Measurements from ENCODE around the gene TMEM187. TPM values are rescaled to one million over a fixed set of nuclear protein-coding genes. Genes with fewer than 3 reads are reported as not detected.

Gene TMEM187
- total RNA-seq, 1 donor from 2014 or later, result 2.4 TPM

DNA sequence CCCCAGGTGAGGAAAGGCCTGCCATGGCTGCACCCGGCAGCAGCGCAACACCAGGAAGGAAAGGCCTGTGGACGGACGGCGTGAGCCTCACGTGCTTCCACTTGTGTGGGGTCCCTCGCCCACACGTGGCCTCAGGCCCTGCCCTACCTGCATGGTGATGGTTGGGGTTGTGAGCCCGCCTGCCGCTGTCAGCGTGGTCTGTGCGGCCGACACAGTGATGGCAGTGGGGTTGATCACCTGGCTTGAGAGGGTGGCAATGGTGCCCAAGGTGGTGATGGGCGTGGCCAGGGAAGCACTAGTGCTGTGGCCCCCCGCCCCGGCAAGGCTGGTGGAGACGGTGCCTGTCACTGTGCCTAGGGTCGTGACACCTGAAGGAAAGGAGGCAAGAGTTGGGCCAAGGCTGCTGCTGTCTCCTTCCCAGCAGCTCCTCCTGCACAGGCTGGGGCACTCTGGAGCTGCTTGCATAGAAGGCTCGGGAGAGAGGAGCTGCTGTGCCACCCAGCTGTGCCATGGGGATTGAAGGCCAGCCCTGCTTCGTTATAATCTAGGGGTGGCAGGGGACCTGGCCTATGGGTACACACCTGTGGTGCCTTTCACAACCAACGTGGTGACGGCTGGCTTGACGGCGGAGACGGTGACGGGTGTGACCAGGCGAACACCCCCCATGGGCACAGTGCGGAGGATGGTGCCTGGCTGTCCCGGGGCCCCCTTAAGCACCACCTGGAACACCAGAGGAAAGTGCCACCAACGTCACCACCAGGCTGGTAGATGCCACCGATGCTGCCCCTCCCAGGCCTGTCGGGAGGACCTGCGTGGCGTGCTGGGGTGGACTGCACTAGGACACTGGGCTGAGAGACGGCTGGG is 16.3 kb upstream of the TMEM187 start:
- Histone ChIP-seq H2AFZ (replicated peaks) (no peak overlapping the region), H4K20me1 (ENCODE audit: low read depth) (peaks cover 6% of the 10 kb centered on the region), H3K27me3 (no peaks in the 10 kb centered on the region), H3K4me2 (no peak overlapping the region), H3K4me3 (no peak overlapping the region), H3K27ac (no peak overlapping the region), H3K9ac (no peak overlapping the region), H3K9me3 (ENCODE audit: low read depth) (no peaks in the 10 kb centered on the region), H3K4me1 (no peaks in the 10 kb centered on the region), H3K79me2 (ENCODE audit: low read depth) (peaks cover 11% of the 10 kb centered on the region), H3K36me3 (no peaks in the 10 kb centered on the region), H3F3A (ENCODE audit: low read depth) (peaks cover 6% of the 10 kb centered on the region)
- Mint-ChIP-seq H3K4me1 (peaks cover 6% of the 10 kb centered on the region), H3K9me3 (no peaks in the 10 kb centered on the region), H3K27ac (no peak overlapping the region), H3K4me3 (no peak overlapping the region), H3K27me3 (ENCODE audit: insufficient read depth, low read depth) (no peaks in the 10 kb centered on the region), H3K36me3 (peaks cover 39% of the 10 kb centered on the region)
- DNase-seq (ENCODE audit: low spot score), result no peak
- TF ChIP-seq CTCF (IDR thresholded peaks at IDR 0.05) (no peak), EZH2phosphoT487 (IDR thresholded peaks at IDR 0.05) (no peak), EZH2 (IDR thresholded peaks at IDR 0.05) (no peak)

- H3K27ac Mint-ChIP-seq, result no peak overlapping the region
- DNase-seq (ENCODE audit: low spot score), result no peak
- H4K20me1 ChIP-seq (ENCODE audit: low read depth), result peaks cover 6% of the 10 kb centered on the region
- H3K27me3 Mint-ChIP-seq (ENCODE audit: insufficient read depth, low read depth), result no peaks in the 10 kb centered on the region
- no peaks in the 10 kb centered on the region for H3K9me3 ChIP-seq (ENCODE audit: low read depth)
- no peak overlapping the region for H3K4me2 ChIP-seq
- H3F3A ChIP-seq (ENCODE audit: low read depth), result peaks cover 6% of the 10 kb centered on the region
- H3K9me3 Mint-ChIP-seq, result no peaks in the 10 kb centered on the region
- no peak overlapping the region for H2AFZ ChIP-seq (replicated peaks)
- no peak overlapping the region for H3K4me3 ChIP-seq
- H3K79me2 ChIP-seq (ENCODE audit: low read depth), result peaks cover 11% of the 10 kb centered on the region
- no peaks in the 10 kb centered on the region for H3K36me3 ChIP-seq
- H3K27ac ChIP-seq, result no peak overlapping the region
- no peaks in the 10 kb centered on the region for H3K4me1 ChIP-seq
- no peak overlapping the region for H3K4me3 Mint-ChIP-seq
- peaks cover 6% of the 10 kb centered on the region for H3K4me1 Mint-ChIP-seq
- H3K9ac ChIP-seq, result no peak overlapping the region
- no peak for TF ChIP-seq EZH2phosphoT487 (IDR thresholded peaks at IDR 0.05)
- TF ChIP-seq CTCF (IDR thresholded peaks at IDR 0.05), result no peak
- TF ChIP-seq EZH2 (IDR thresholded peaks at IDR 0.05), result no peak
- H3K27me3 ChIP-seq, result no peaks in the 10 kb centered on the region
- H3K36me3 Mint-ChIP-seq, result peaks cover 36% of the 10 kb centered on the region
These were observed 15.3 kb upstream of the TMEM187 start for GRCh38 chrX:153957224-153957623.

GRCh38 chrX:153958605-153959004 is 13.9 kb upstream of the TMEM187 start:
- no peaks in the 10 kb centered on the region for H3K36me3 ChIP-seq
- no peaks in the 10 kb centered on the region for H3K4me1 ChIP-seq
- no peak for DNase-seq (ENCODE audit: low spot score)
- H3K27me3 Mint-ChIP-seq (ENCODE audit: insufficient read depth, low read depth), result peaks cover 2% of the 10 kb centered on the region
- peaks cover 12% of the 10 kb centered on the region for H3K79me2 ChIP-seq (ENCODE audit: low read depth)
- peaks cover 5% of the 10 kb centered on the region for H4K20me1 ChIP-seq (ENCODE audit: low read depth)
- H3K9me3 ChIP-seq (ENCODE audit: low read depth), result no peaks in the 10 kb centered on the region
- no peak overlapping the region for H3K27ac Mint-ChIP-seq
- no peak overlapping the region for H3K27ac ChIP-seq
- H3K36me3 Mint-ChIP-seq, result peaks cover 39% of the 10 kb centered on the region
- H3K4me3 ChIP-seq, result no peak overlapping the region
- no peak overlapping the region for H3K9ac ChIP-seq
- peaks cover 4% of the 10 kb centered on the region for H3F3A ChIP-seq (ENCODE audit: low read depth)
- no peak overlapping the region for H3K4me2 ChIP-seq
- no peaks in the 10 kb centered on the region for H3K27me3 ChIP-seq
- H3K4me3 Mint-ChIP-seq, result no peak overlapping the region
- no peak overlapping the region for H2AFZ ChIP-seq (replicated peaks)
- H3K9me3 Mint-ChIP-seq, result no peaks in the 10 kb centered on the region
- TF ChIP-seq EZH2 (IDR thresholded peaks at IDR 0.05) (no peak), EZH2phosphoT487 (IDR thresholded peaks at IDR 0.05) (no peak), CTCF (IDR thresholded peaks at IDR 0.05) (no peak)
- no peaks in the 10 kb centered on the region for H3K4me1 Mint-ChIP-seq

Data from neural progenitor cell (in vitro differentiated cells).